HepG2 (cell line): ENCODE measurements around the gene ZFP69. TPM values are rescaled to one million over a fixed set of nuclear protein-coding genes. Genes with fewer than 3 reads are reported as not detected.
A peak's percentile ranks its signal among the peaks of the same experiment; 100 is the strongest.

Experiments used
- ATF1 ChIP-seq: IDR thresholded peaks from 2 replicates; pipeline ENCODE4 v1.6.1; 2016; ENCODE audit warnings: mild to moderate bottlenecking, control low read depth
- BORCS8-MEF2B ChIP-seq: sonication (generic); formaldehyde crosslinking; IDR thresholded peaks from 2 replicates; pipeline ENCODE4 v1.8.0; 2022; ENCODE audit warnings: mild to moderate bottlenecking, missing genetic modification reagents
- CCDC6 ChIP-seq: sonication (generic); formaldehyde crosslinking; IDR thresholded peaks from 2 replicates; pipeline ENCODE4 v1.8.1; 2022; ENCODE audit warnings: mild to moderate bottlenecking, missing genetic modification reagents, moderate library complexity
- EP300 ChIP-seq, 3 experiments: sonication (generic) in 1 of 3; formaldehyde crosslinking in 1 of 3; IDR thresholded peaks; 2 replicates each; pipeline versions ENCODE4 v1.5.1 to v1.6.1; 2011 to 2020; ENCODE audit warnings: low read depth in 2 of 3, low read length in 2 of 3, borderline replicate concordance in 1 of 3, improper control_type of control experiment in 1 of 3, mild to moderate bottlenecking in 1 of 3, missing genetic modification reagents in 1 of 3, moderate library complexity in 1 of 3
- GZF1 ChIP-seq: sonication (generic); formaldehyde crosslinking; IDR thresholded peaks from 2 replicates; pipeline ENCODE4 v1.5.1; 2020; ENCODE audit warnings: mild to moderate bottlenecking, missing genetic modification reagents
- HNRNPH1 ChIP-seq: fragments of 200-400 bp; formaldehyde crosslinking; optimal IDR thresholded peaks from 2 replicates; pipeline ENCODE3; 2017; ENCODE audit warnings: mild to moderate bottlenecking, low read depth, low read length
- HOXA7 ChIP-seq: sonication (generic); formaldehyde crosslinking; IDR thresholded peaks from 2 replicates; pipeline ENCODE4 v1.8.1; 2022; ENCODE audit warnings: mild to moderate bottlenecking, missing genetic modification reagents, moderate library complexity
- JUN ChIP-seq: sonication (generic); formaldehyde crosslinking; IDR thresholded peaks from 2 replicates; pipeline ENCODE4 v1.4.0; 2020; ENCODE audit warnings: mild to moderate bottlenecking, missing genetic modification reagents
- KAT7 ChIP-seq: IDR thresholded peaks from 2 replicates; pipeline ENCODE4 v1.6.1; 2018; ENCODE audit warnings: borderline replicate concordance, missing compliant biosample characterization
- KLF16 ChIP-seq, 2 experiments: sonication (generic) in 1 of 2; formaldehyde crosslinking in 1 of 2; IDR thresholded peaks; 2 replicates each; pipeline versions ENCODE4 v1.6.1 to v1.8.0; 2016 to 2023; ENCODE audit warnings: missing genetic modification reagents in 2 of 2, missing compliant biosample characterization in 1 of 2
- MATR3 ChIP-seq: sonication (generic); formaldehyde crosslinking; IDR thresholded peaks from 2 replicates; pipeline ENCODE4 v1.4.0; 2020; ENCODE audit warnings: missing genetic modification reagents
- MEIS2 ChIP-seq: sonication (generic); formaldehyde crosslinking; IDR thresholded peaks from 2 replicates; pipeline ENCODE4 v1.9.0; 2021; ENCODE audit warnings: mild to moderate bottlenecking, missing genetic modification reagents
- SMAD3 ChIP-seq: sonication (generic); formaldehyde crosslinking; IDR thresholded peaks from 2 replicates; pipeline ENCODE4 v1.4.0; 2020; ENCODE audit warnings: missing genetic modification reagents
- SP1 ChIP-seq, 2 experiments: fragments of 450-650 bp in 1 of 2; sonication (generic) in 1 of 2; formaldehyde crosslinking in 1 of 2; IDR thresholded peaks; 2 replicates each; pipeline versions ENCODE4 v1.4.0 to v1.6.1; 2016 to 2020; ENCODE audit warnings: missing genetic modification reagents in 1 of 2
- SRF ChIP-seq: IDR thresholded peaks from 2 replicates; pipeline ENCODE4 v1.6.1; 2011; ENCODE audit warnings: mild to moderate bottlenecking, low read depth, low read length, moderate library complexity
- SRSF4 ChIP-seq: fragments of 200-400 bp; formaldehyde crosslinking; IDR thresholded peaks from one replicate; pipeline ENCODE4 v1.6.1; 2018; ENCODE audit warnings: mild to moderate bottlenecking, low read depth, low read length, moderate library complexity; ENCODE audit not compliant: poor library complexity, severe bottlenecking
- ZBTB8A ChIP-seq: sonication (generic); formaldehyde crosslinking; IDR thresholded peaks from 2 replicates; pipeline ENCODE4 v1.4.0; 2020; ENCODE audit warnings: mild to moderate bottlenecking, low read depth, missing genetic modification reagents, borderline replicate concordance
- ZC3H13 ChIP-seq: sonication (generic); formaldehyde crosslinking; IDR thresholded peaks from 2 replicates; pipeline ENCODE4 v1.8.1; 2023; ENCODE audit warnings: mild to moderate bottlenecking, missing genetic modification reagents, moderate library complexity
- ZFAT ChIP-seq: sonication (generic); formaldehyde crosslinking; conservative IDR thresholded peaks from 2 replicates; pipeline ENCODE4 v1.8.1; 2023; ENCODE audit warnings: missing genetic modification reagents, inconsistent platforms
- ZFP36L2 ChIP-seq: sonication (generic); formaldehyde crosslinking; IDR thresholded peaks from 2 replicates; pipeline ENCODE4 v1.4.0; 2020; ENCODE audit warnings: missing genetic modification reagents
- ZFP62 ChIP-seq: sonication (generic); formaldehyde crosslinking; IDR thresholded peaks from 2 replicates; pipeline ENCODE4 v1.4.0; 2020; ENCODE audit warnings: missing genetic modification reagents
- ZNF17 ChIP-seq: sonication (generic); formaldehyde crosslinking; IDR thresholded peaks from 2 replicates; pipeline ENCODE4 v1.5.0; 2020; ENCODE audit warnings: mild to moderate bottlenecking, missing genetic modification reagents
- ZNF33A ChIP-seq: sonication (generic); formaldehyde crosslinking; IDR thresholded peaks from 2 replicates; pipeline ENCODE4 v1.5.1; 2020; ENCODE audit warnings: missing genetic modification reagents, mild to moderate bottlenecking, moderate library complexity, borderline replicate concordance
- ZNF614 ChIP-seq: IDR thresholded peaks from 2 replicates; pipeline ENCODE4 v1.6.1; 2018; ENCODE audit warnings: missing biosample characterization, missing genetic modification reagents, inconsistent platforms, borderline replicate concordance
- polyA plus RNA-seq, 8 experiments: library from polyadenylated mRNA; depleted of rRNA in 3 of 8; stranded (reverse) in 7 of 8; unstranded in 1 of 8; fragments of >200 nt; fragmentation: Illumina TruSeq in 4 of 8; extraction: Trizol in 4 of 8; gene quantifications; 2 replicates each; pipeline versions ENCODE4 v1.2.1 to v1.2.3, GENCODE V29; 2011 to 2016; ENCODE audit warnings: low read depth in 4 of 8, missing spikeins in 1 of 8, mixed read lengths in 1 of 8; ENCODE audit not compliant: insufficient read depth in 1 of 8
- total RNA-seq, 5 experiments: library from RNA; depleted of rRNA; stranded (reverse); fragments of >200 nt; fragmentation: Illumina TruSeq; extraction: Trizol; gene quantifications; 2 replicates each; pipeline ENCODE4 v1.2.3, GENCODE V29; 2016; ENCODE audit warnings: low read depth in 1 of 5
- TF ChIP-seq, protein P1 (sequence below): sonication (generic); formaldehyde crosslinking; conservative IDR thresholded peaks from 2 replicates; pipeline ENCODE4 v1.4.0; 2020; ENCODE audit warnings: missing genetic modification reagents
- TF ChIP-seq, protein P2 (sequence below): fragments of 450-650 bp; IDR thresholded peaks from 2 replicates; pipeline ENCODE4 v1.6.1; 2016
- TF ChIP-seq, protein P3 (sequence below): sonication (generic); formaldehyde crosslinking; IDR thresholded peaks from 2 replicates; pipeline ENCODE4 v1.5.0; 2020; ENCODE audit warnings: missing genetic modification reagents

Gene ZFP69
- total and polyA plus RNA-seq, 2 of the 13 experiments (the other 11 are each of a cell fraction or from before 2014, with no cell fraction given) = 2.6 to 5.6 TPM

DNA sequence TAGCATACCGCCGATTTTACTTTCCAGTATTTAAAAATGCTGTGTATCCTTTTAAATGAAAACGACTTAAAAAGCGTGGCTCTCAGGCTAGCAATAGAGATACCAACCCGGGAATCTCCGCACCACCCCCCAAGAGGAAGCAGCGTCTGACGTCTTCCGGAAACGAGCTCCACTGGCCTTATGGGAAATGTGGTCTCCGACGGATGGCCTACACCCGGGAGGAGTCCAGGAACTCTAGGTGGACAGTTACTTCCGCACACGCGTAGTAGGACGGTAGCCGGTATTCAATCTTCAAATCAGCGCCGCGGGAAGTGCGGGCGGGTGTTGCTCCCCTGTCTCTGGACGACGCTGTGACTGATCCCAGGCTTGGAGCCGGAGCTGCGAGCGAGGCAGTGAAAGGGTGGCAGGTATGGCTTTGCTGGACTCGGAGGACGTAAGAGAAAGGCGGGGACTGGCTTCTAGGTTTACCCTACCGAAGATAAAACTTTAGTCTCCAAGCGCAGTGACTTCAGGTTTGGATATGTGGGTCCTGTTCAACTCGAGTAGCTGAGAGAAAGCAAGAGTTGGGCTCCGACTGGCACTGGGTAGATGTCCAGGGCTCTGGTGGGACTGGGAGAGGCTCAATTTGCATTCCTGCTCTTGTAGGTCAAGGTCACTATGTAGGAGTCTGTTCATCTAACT, 54.4 kb downstream of the ZFP69 start, which contains the start of gene ZNF684 (continued):
- TF ChIP-seq, protein P1, sequence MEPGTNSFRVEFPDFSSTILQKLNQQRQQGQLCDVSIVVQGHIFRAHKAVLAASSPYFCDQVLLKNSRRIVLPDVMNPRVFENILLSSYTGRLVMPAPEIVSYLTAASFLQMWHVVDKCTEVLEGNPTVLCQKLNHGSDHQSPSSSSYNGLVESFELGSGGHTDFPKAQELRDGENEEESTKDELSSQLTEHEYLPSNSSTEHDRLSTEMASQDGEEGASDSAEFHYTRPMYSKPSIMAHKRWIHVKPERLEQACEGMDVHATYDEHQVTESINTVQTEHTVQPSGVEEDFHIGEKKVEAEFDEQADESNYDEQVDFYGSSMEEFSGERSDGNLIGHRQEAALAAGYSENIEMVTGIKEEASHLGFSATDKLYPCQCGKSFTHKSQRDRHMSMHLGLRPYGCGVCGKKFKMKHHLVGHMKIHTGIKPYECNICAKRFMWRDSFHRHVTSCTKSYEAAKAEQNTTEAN (CRISPR knock-in tag) = no peak
- TF ChIP-seq, protein P2, sequence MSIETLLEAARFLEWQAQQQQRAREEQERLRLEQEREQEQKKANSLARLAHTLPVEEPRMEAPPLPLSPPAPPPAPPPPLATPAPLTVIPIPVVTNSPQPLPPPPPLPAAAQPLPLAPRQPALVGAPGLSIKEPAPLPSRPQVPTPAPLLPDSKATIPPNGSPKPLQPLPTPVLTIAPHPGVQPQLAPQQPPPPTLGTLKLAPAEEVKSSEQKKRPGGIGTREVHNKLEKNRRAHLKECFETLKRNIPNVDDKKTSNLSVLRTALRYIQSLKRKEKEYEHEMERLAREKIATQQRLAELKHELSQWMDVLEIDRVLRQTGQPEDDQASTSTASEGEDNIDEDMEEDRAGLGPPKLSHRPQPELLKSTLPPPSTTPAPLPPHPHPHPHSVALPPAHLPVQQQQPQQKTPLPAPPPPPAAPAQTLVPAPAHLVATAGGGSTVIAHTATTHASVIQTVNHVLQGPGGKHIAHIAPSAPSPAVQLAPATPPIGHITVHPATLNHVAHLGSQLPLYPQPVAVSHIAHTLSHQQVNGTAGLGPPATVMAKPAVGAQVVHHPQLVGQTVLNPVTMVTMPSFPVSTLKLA = 0 out of 2 replicates have a peak, but pooled peaks have one; percentile 17
- TF ChIP-seq BORCS8-MEF2B = peak; percentile 74; the same call in 1 of the 2 replicates
- 0 out of 2 replicates have a peak, but pooled peaks have one; percentile 28 for TF ChIP-seq ZC3H13 (CRISPR knock-in tag)
- TF ChIP-seq ZFP62 (CRISPR knock-in tag) = no peak
- TF ChIP-seq SMAD3 (CRISPR knock-in tag) = no peak
- TF ChIP-seq MEIS2 = no peak
- TF ChIP-seq KAT7 (CRISPR knock-in tag) = no peak
- TF ChIP-seq ZNF17 (CRISPR knock-in tag) = no peak
- no peak for TF ChIP-seq JUN (CRISPR knock-in tag)
- TF ChIP-seq SRSF4 = no peak
- TF ChIP-seq EP300 (IDR thresholded peaks at IDR 0.05; ENCODE audit: low read depth in 2 of 2, low read length in 2 of 2) = peak in 1 of 2 experiments; percentile 48; a peak in 2 of 4 replicates
- TF ChIP-seq EP300 (CRISPR knock-in tag; IDR thresholded peaks at IDR 0.05; ENCODE audit: borderline replicate concordance) = no peak
- no peak for TF ChIP-seq CCDC6 (CRISPR knock-in tag)
- TF ChIP-seq HOXA7 = no peak
- TF ChIP-seq, protein P3, sequence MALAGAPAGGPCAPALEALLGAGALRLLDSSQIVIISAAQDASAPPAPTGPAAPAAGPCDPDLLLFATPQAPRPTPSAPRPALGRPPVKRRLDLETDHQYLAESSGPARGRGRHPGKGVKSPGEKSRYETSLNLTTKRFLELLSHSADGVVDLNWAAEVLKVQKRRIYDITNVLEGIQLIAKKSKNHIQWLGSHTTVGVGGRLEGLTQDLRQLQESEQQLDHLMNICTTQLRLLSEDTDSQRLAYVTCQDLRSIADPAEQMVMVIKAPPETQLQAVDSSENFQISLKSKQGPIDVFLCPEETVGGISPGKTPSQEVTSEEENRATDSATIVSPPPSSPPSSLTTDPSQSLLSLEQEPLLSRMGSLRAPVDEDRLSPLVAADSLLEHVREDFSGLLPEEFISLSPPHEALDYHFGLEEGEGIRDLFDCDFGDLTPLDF = 0 out of 2 replicates have a peak, but pooled peaks have one; percentile 7
- no peak for TF ChIP-seq ZFP36L2 (CRISPR knock-in tag)
- TF ChIP-seq ZNF33A = no peak
- TF ChIP-seq KLF16 (CRISPR knock-in tag; IDR thresholded peaks at IDR 0.05) = no peak
- no peak for TF ChIP-seq SP1 (IDR thresholded peaks at IDR 0.05)
- no peak; the same call in 1 of the 2 replicates for TF ChIP-seq SP1 (CRISPR knock-in tag; IDR thresholded peaks at IDR 0.05)
- TF ChIP-seq ZFAT (CRISPR knock-in tag) = no peak
- no peak for TF ChIP-seq ZBTB8A (CRISPR knock-in tag)
- peak; percentile 61; the same call in 1 of the 2 replicates for TF ChIP-seq GZF1 (CRISPR knock-in tag)
- no peak for TF ChIP-seq ZNF614 (CRISPR knock-in tag)
- no peak for TF ChIP-seq HNRNPH1
- TF ChIP-seq SRF = peak; percentile 30; the same call in 1 of the 2 replicates
- TF ChIP-seq ATF1 (CRISPR knock-in tag) = peak; percentile 92
- TF ChIP-seq MATR3 = no peak
